Keratinocyte (primary cell): Measurements from ENCODE around the gene BOC. TPM values are rescaled to one million over a fixed set of nuclear protein-coding genes. Genes with fewer than 3 reads are reported as not detected.

ENCODE experiments used
- DNase-seq: peaks from one replicate; pipeline ENCODE4 v3.0.0-alpha.2; 2011; ENCODE audit warnings: low read depth, missing footprints, low spot score
- FAIRE-seq: peaks from 2 replicates; lab custom pipeline; 2011; peaks lifted over from hg19 to GRCh38; lab: Jason Lieb, UNC
- H2AFZ ChIP-seq: 2 replicates; pipeline ENCODE4 v1.6.0; 2012; ENCODE audit warnings: low read length, control low read depth, inconsistent platforms; ENCODE audit not compliant: control insufficient read depth
- H3K27ac ChIP-seq: 2 replicates; pipeline ENCODE4 v1.5.1; 2011; ENCODE audit warnings: low read length; ENCODE audit not compliant: control insufficient read depth, insufficient read depth
- H3K27me3 ChIP-seq: 3 replicates; pipeline ENCODE4 v1.6.0; 2011; ENCODE audit warnings: low read length; ENCODE audit not compliant: control insufficient read depth, insufficient read depth; ENCODE audit errors: extremely low read depth
- H3K36me3 ChIP-seq, 2 experiments: 2 replicates in 1 of 2; 3 replicates in 1 of 2; pipeline ENCODE4 v1.5.1; 2011; ENCODE audit warnings: low read length in 2 of 2, mild to moderate bottlenecking in 1 of 2; ENCODE audit not compliant: control insufficient read depth in 2 of 2, insufficient read depth in 2 of 2; ENCODE audit errors: extremely low read depth in 1 of 2
- H3K4me1 ChIP-seq: 3 replicates; pipeline ENCODE4 v1.5.1; 2011; ENCODE audit warnings: low read length; ENCODE audit not compliant: control insufficient read depth, insufficient read depth; ENCODE audit errors: extremely low read depth
- H3K4me2 ChIP-seq: 3 replicates; pipeline ENCODE4 v1.6.0; 2011; ENCODE audit warnings: low read depth, low read length; ENCODE audit not compliant: control insufficient read depth, insufficient read depth; ENCODE audit errors: extremely low read depth
- H3K4me3 ChIP-seq, 3 experiments: fragments of 200-600 bp in 1 of 3; sonication (generic) in 1 of 3; 2 replicates in 2 of 3; 3 replicates in 1 of 3; pipeline ENCODE4 v1.5.1; 2011 to 2016; ENCODE audit warnings: low read length in 3 of 3, mild to moderate bottlenecking in 3 of 3, control low read depth in 2 of 3, inconsistent platforms in 1 of 3, low read depth in 1 of 3, mixed read lengths in 1 of 3, mixed run types in 1 of 3, moderate library complexity in 1 of 3; ENCODE audit not compliant: control insufficient read depth in 2 of 3, insufficient read depth in 2 of 3; ENCODE audit errors: extremely low read depth in 1 of 3
- H3K79me2 ChIP-seq: 2 replicates; pipeline ENCODE4 v1.6.0; 2012; ENCODE audit warnings: low read length; ENCODE audit not compliant: control insufficient read depth, insufficient read depth
- H3K9ac ChIP-seq: 3 replicates; pipeline ENCODE4 v1.6.0; 2011; ENCODE audit warnings: low read length; ENCODE audit not compliant: control insufficient read depth, insufficient read depth; ENCODE audit errors: extremely low read depth
- H3K9me1 ChIP-seq: 3 replicates; pipeline ENCODE4 v1.6.0; 2011; ENCODE audit warnings: low read length; ENCODE audit not compliant: control insufficient read depth, insufficient read depth; ENCODE audit errors: extremely low read depth
- H3K9me3 ChIP-seq: 2 replicates; pipeline ENCODE4 v1.5.1; 2012; ENCODE audit warnings: low read depth, low read length; ENCODE audit not compliant: control insufficient read depth
- H4K20me1 ChIP-seq: 3 replicates; pipeline ENCODE4 v1.6.0; 2011; ENCODE audit warnings: low read length; ENCODE audit not compliant: control insufficient read depth, insufficient read depth; ENCODE audit errors: extremely low read depth
- EZH2 ChIP-seq: IDR thresholded peaks from one replicate; pipeline ENCODE4 v1.6.1; 2012; ENCODE audit warnings: inconsistent platforms, mild to moderate bottlenecking, low read length, moderate library complexity
- dilution Hi-C: fragments of 300-500 bp; cut with MboI; formaldehyde crosslinking; loops from one replicate; pipeline ENCODE4 v1.7.0; 2020; ENCODE audit warnings: low sequenced_read_pairs; ENCODE audit not compliant: extremely low pct_ligation_motif_present
- polyA plus RNA-seq, 5 experiments: library from polyadenylated mRNA; depleted of rRNA in 3 of 5; stranded (reverse) in 3 of 5; stranded (forward) in 1 of 5; unstranded in 1 of 5; fragments of >200 nt; gene quantifications; 1 replicate in 1 of 5; 2 replicates in 3 of 5; 3 replicates in 1 of 5; pipeline versions ENCODE4 v1.2.1 to v1.2.3, GENCODE V29; 2011 to 2012; ENCODE audit warnings: missing spikeins in 2 of 5, low read depth in 1 of 5, low replicate concordance in 1 of 5
- TF ChIP-seq, protein P1 (sequence below), 3 experiments: IDR thresholded peaks in 1 of 3; conservative IDR thresholded peaks in 1 of 3; optimal IDR thresholded peaks in 1 of 3; 2 replicates in 2 of 3; 3 replicates in 1 of 3; pipeline versions ENCODE3 to v1.5.1; 2011; ENCODE audit warnings: low read length in 3 of 3, mild to moderate bottlenecking in 3 of 3, moderate library complexity in 2 of 3, control low read depth in 1 of 3, inconsistent platforms in 1 of 3; ENCODE audit not compliant: insufficient read depth in 2 of 3; ENCODE audit errors: extremely low read depth in 1 of 3

The BOC gene
- polyA plus RNA-seq, 1 donor (not counting 4 experiments of a cell fraction or from before 2014, with no cell fraction given): 11.2 TPM

DNA sequence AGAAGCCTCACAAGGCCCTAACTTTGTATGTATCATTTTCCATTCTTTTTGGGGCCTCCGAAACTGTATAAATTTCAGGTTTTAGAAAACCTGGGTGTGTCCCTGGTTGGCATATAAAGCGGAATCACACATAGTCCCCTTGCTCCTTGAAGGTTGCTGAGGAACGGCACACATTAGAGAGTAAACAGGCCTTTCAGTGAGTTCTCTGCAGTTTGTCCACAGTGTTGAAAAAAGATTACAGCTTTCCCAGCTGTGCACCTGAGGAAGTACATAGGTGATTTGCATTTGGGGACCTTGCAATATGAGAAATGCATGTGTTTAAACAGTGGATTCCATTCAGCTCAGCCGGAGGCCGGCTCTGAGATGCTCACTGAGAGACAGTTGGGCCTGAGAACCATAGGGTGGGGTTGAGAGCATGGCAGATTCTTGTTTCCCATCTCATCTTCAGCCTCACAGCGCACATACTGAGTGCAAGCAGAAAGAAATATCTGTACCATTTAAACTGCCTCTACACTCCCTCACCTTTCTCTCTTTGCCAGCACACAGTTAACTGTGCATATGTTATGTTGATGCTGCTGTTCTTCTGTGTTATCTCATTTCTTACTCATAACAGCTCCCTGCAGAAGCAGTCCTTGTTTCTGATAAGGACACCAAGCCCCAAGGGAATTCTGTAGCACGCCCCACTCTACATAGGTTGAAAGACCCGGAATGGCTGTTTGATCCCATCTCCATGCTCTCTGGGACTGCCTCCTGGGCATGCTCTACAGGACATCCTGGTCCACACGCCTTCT lies 60.4 kb downstream of the BOC start:
- no peak overlapping the region for H3K27ac ChIP-seq

DNA sequence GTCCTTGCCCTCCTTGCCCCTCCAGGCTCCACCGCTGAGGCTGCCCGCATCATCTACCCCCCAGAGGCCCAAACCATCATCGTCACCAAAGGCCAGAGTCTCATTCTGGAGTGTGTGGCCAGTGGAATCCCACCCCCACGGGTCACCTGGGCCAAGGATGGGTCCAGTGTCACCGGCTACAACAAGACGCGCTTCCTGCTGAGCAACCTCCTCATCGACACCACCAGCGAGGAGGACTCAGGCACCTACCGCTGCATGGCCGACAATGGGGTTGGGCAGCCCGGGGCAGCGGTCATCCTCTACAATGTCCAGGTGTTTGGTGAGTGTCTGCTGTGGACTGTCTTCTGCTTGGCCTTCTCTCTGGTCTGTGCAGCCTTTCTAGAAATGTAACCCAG lies 61.0 kb downstream of the BOC start:
- H3K4me3 ChIP-seq: no peak overlapping the region
- no peak for DNase-seq
- no peak overlapping the region for H3K27ac ChIP-seq
- H3K27me3 ChIP-seq: no peaks in the 10 kb centered on the region
- H3K4me1 ChIP-seq: peaks cover 12% of the 10 kb centered on the region
- dilution Hi-C loops: no loop called here
- no peak for FAIRE-seq
- no peaks in the 10 kb centered on the region for H3K79me2 ChIP-seq
- no peaks in the 10 kb centered on the region for H3K9me1 ChIP-seq
- H2AFZ ChIP-seq: no peak overlapping the region
- no peaks in the 10 kb centered on the region for H4K20me1 ChIP-seq
- H3K4me2 ChIP-seq: no peak overlapping the region
- no peak overlapping the region for H3K9ac ChIP-seq
- peaks cover 0 to 3% of the 10 kb centered on the region in 2 experiments for H3K36me3 ChIP-seq
- no peaks in the 10 kb centered on the region for H3K9me3 ChIP-seq
- TF ChIP-seq, protein P1, sequence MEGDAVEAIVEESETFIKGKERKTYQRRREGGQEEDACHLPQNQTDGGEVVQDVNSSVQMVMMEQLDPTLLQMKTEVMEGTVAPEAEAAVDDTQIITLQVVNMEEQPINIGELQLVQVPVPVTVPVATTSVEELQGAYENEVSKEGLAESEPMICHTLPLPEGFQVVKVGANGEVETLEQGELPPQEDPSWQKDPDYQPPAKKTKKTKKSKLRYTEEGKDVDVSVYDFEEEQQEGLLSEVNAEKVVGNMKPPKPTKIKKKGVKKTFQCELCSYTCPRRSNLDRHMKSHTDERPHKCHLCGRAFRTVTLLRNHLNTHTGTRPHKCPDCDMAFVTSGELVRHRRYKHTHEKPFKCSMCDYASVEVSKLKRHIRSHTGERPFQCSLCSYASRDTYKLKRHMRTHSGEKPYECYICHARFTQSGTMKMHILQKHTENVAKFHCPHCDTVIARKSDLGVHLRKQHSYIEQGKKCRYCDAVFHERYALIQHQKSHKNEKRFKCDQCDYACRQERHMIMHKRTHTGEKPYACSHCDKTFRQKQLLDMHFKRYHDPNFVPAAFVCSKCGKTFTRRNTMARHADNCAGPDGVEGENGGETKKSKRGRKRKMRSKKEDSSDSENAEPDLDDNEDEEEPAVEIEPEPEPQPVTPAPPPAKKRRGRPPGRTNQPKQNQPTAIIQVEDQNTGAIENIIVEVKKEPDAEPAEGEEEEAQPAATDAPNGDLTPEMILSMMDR (optimal IDR thresholded peaks at IDR 0.05 in 1 of 3, IDR thresholded peaks at IDR 0.05 in 1 of 3, conservative IDR thresholded peaks at IDR 0.05 in 1 of 3; ENCODE audit: extremely low read depth in 1 of 3, insufficient read depth in 2 of 3, low read length in 3 of 3): no peak
- TF ChIP-seq EZH2: no peak

More for the DNA sequence above, 60.4 kb downstream of the BOC start:
- FAIRE-seq: no peak
- Histone ChIP-seq H3K9me3 (no peaks in the 10 kb centered on the region), H3K4me2 (no peak overlapping the region), H3K36me3 (peaks cover 0 to 3% of the 10 kb centered on the region in 2 experiments), H3K27me3 (no peaks in the 10 kb centered on the region), H3K9me1 (no peaks in the 10 kb centered on the region), H3K9ac (no peak overlapping the region), H3K4me1 (peaks cover 12% of the 10 kb centered on the region), H2AFZ (no peak overlapping the region), H3K4me3 (no peak overlapping the region), H3K79me2 (no peaks in the 10 kb centered on the region), H4K20me1 (no peaks in the 10 kb centered on the region)
- dilution Hi-C loops: no loop called here
- TF ChIP-seq, protein P1 (optimal IDR thresholded peaks at IDR 0.05 in 1 of 3, IDR thresholded peaks at IDR 0.05 in 1 of 3, conservative IDR thresholded peaks at IDR 0.05 in 1 of 3; ENCODE audit: extremely low read depth in 1 of 3, insufficient read depth in 2 of 3, low read length in 3 of 3): no peak
- TF ChIP-seq EZH2: no peak
- no peak for DNase-seq
